GM12878 (cell line): ENCODE measurements around the gene HSD17B4. TPM values are rescaled to one million over a fixed set of nuclear protein-coding genes. Genes with fewer than 3 reads are reported as not detected.

Source experiments
- ATAC-seq: fragments of 200-7000 bp; cut with Tn5 transposase; 3 replicates; pipeline ENCODE4 v1.9.1; 2020; ENCODE audit warnings: mild to moderate bottlenecking, moderate library complexity
- BruUV-seq: library from RNA; stranded (reverse); fragments of 400-500 nt; replicated peaks from 2 replicates; lab custom pipeline; 2021; lab: Mats Ljungman, UMichigan
- CTCF ChIA-PET: fragments of 300-600 bp; sonication (Branson Sonifier 250); formaldehyde crosslinking; extraction: SDS; loops from one replicate; lab custom pipeline; 2021; ENCODE audit warnings: inconsistent platforms; lab: Yijun Ruan, JAX
- POLR2A ChIA-PET: fragments of 350-600 bp; formaldehyde crosslinking; extraction: SDS; loops from one replicate; lab custom pipeline; 2021; ENCODE audit warnings: inconsistent platforms; lab: Charles Lee
- RAD21 ChIA-PET: fragments of 300-600 bp; sonication (Branson Sonifier 250); formaldehyde crosslinking; loops from one replicate; lab custom pipeline; 2023; ENCODE audit warnings: antibody characterized with exemption; ENCODE audit not compliant: unreplicated experiment; lab: Charles Lee
- SMC1A ChIA-PET: fragments of 300-600 bp; sonication (Branson Sonifier 250); formaldehyde crosslinking; loops from one replicate; lab custom pipeline; 2023; ENCODE audit not compliant: unreplicated experiment, uncharacterized antibody; lab: Charles Lee
- DNase-seq: peaks from one replicate; pipeline ENCODE4 v3.0.0-alpha.2; 2011; ENCODE audit warnings: low read depth, low spot score
- FAIRE-seq: peaks from 3 replicates; lab custom pipeline; 2011; peaks lifted over from hg19 to GRCh38; lab: Jason Lieb, UNC
- H2AFZ ChIP-seq: 2 replicates; pipeline ENCODE4 v1.6.0; 2011; ENCODE audit warnings: low read depth, low read length, control low read depth; ENCODE audit not compliant: control insufficient read depth
- H3K27ac ChIP-seq: 2 replicates; pipeline ENCODE4 v1.5.1; 2011; ENCODE audit warnings: control low read depth; ENCODE audit not compliant: control insufficient read depth, insufficient read depth
- H3K27me3 ChIP-seq, 2 experiments: replicated peaks in 1 of 2; 2 replicates each; pipeline versions ENCODE4 v1.6.0 to v1.6.1; 2011; ENCODE audit warnings: low read length in 1 of 2; ENCODE audit not compliant: control insufficient read depth in 2 of 2, insufficient read depth in 2 of 2
- H3K36me3 ChIP-seq, 2 experiments: 2 replicates each; pipeline ENCODE4 v1.5.1; 2011; ENCODE audit warnings: low read length in 1 of 2; ENCODE audit not compliant: control insufficient read depth in 2 of 2, insufficient read depth in 2 of 2
- H3K4me1 ChIP-seq: 2 replicates; pipeline ENCODE4 v1.6.1; 2011; ENCODE audit warnings: mild to moderate bottlenecking, low read length, moderate library complexity, mixed read lengths; ENCODE audit not compliant: control insufficient read depth, insufficient read depth
- H3K4me2 ChIP-seq: 2 replicates; pipeline ENCODE4 v1.6.0; 2011; ENCODE audit warnings: control low read depth; ENCODE audit not compliant: control insufficient read depth, insufficient read depth
- H3K4me3 ChIP-seq: fragments of 200-600 bp; sonication (generic); 2 replicates; pipeline ENCODE4 v1.5.1; 2016
- H3K79me2 ChIP-seq: 2 replicates; pipeline ENCODE4 v1.6.0; 2011; ENCODE audit warnings: low read length; ENCODE audit not compliant: control insufficient read depth, insufficient read depth
- H3K9ac ChIP-seq: 2 replicates; pipeline ENCODE4 v1.8.0; 2011; ENCODE audit warnings: low read length, control low read depth, mixed read lengths; ENCODE audit not compliant: control insufficient read depth, insufficient read depth
- H3K9me3 ChIP-seq: replicated peaks from 3 replicates; pipeline ENCODE4 v1.5.1; 2011; ENCODE audit warnings: mild to moderate bottlenecking, low read length; ENCODE audit not compliant: control insufficient read depth, insufficient read depth
- H4K20me1 ChIP-seq: 2 replicates; pipeline ENCODE4 v1.6.0; 2011; ENCODE audit not compliant: control insufficient read depth, insufficient read depth
- ATF7 ChIP-seq: fragments of 450-650 bp; IDR thresholded peaks from 2 replicates; pipeline ENCODE4 v1.6.1; 2016; ENCODE audit warnings: low read depth, mild to moderate bottlenecking
- E2F8 ChIP-seq: fragments of 450-650 bp; IDR thresholded peaks from 2 replicates; pipeline ENCODE4 v1.6.1; 2018; ENCODE audit warnings: mild to moderate bottlenecking, low read depth, moderate library complexity; ENCODE audit not compliant: partially characterized antibody
- ETV6 ChIP-seq, 2 experiments: fragments of 450-650 bp in 1 of 2; IDR thresholded peaks in 1 of 2; conservative IDR thresholded peaks in 1 of 2; 2 replicates each; pipeline ENCODE4 v1.6.1; 2014; ENCODE audit warnings: antibody characterized with exemption in 1 of 2, borderline replicate concordance in 1 of 2, low read depth in 1 of 2, mild to moderate bottlenecking in 1 of 2, moderate library complexity in 1 of 2
- RAD21 ChIP-seq: IDR thresholded peaks from 2 replicates; pipeline ENCODE4 v1.6.1; 2011; ENCODE audit warnings: mild to moderate bottlenecking, low read depth, low read length, moderate library complexity; ENCODE audit not compliant: insufficient read depth
- RAD51 ChIP-seq: fragments of 450-650 bp; IDR thresholded peaks from 2 replicates; pipeline ENCODE4 v1.6.1; 2016; ENCODE audit warnings: moderate library complexity, mild to moderate bottlenecking, inconsistent platforms
- TARDBP ChIP-seq: IDR thresholded peaks from 2 replicates; pipeline ENCODE4 v1.6.1; 2016; ENCODE audit warnings: borderline replicate concordance
- TCF12 ChIP-seq: IDR thresholded peaks from 2 replicates; pipeline ENCODE4 v1.6.1; 2011; ENCODE audit warnings: low read depth, mild to moderate bottlenecking, low read length
- YY1 ChIP-seq: IDR thresholded peaks from 2 replicates; pipeline ENCODE4 v1.6.1; 2011; ENCODE audit warnings: low read depth, mild to moderate bottlenecking, low read length
- ZNF274 ChIP-seq: IDR thresholded peaks from one replicate; pipeline ENCODE4 v1.8.0; 2011; ENCODE audit not compliant: insufficient read length, insufficient read depth
- ZSCAN29 ChIP-seq: fragments of 450-650 bp; IDR thresholded peaks from 2 replicates; pipeline ENCODE4 v1.6.1; 2017; ENCODE audit warnings: mild to moderate bottlenecking, moderate library complexity
- WGBS: methylation state at CpG from one replicate; pipeline ENCODE4 v1.1.6; 2016; ENCODE audit warnings: low lambda C conversion rate; ENCODE audit not compliant: insufficient replicate concordance, insufficient coverage; ENCODE audit errors: missing lambda C conversion rate; 5-methylcytosine and 5-hydroxymethylcytosine counted together
- in situ Hi-C: fragments of 300-500 bp; cut with MboI; formaldehyde crosslinking; loops from 9 replicates; pipeline ENCODE4 v1.14.3; 2018; ENCODE audit warnings: mixed read lengths
- intact Hi-C: fragments of 100-400 bp; cut with micrococcal nuclease; formaldehyde crosslinking; loops from one replicate; pipeline ENCODE4 v1.14.2; 2022; ENCODE audit not compliant: unreplicated experiment
- polyA plus RNA-seq, 11 experiments: library from polyadenylated mRNA; depleted of rRNA in 4 of 11; unstranded in 6 of 11; stranded (reverse) in 5 of 11; fragments of >200 nt; fragmentation: Nextera tagmentation in 4 of 11; fragmentation: Illumina TruSeq in 1 of 11; extraction: Ambion mirVana in 4 of 11; extraction: Trizol in 1 of 11; gene quantifications; 1 replicate in 1 of 11; 2 replicates in 10 of 11; pipeline versions ENCODE4 v1.2.1 to v1.2.3, GENCODE V29; 2011 to 2016; ENCODE audit warnings: inconsistent platforms in 2 of 11, missing spikeins in 2 of 11, low read depth in 1 of 11
- total RNA-seq, 4 experiments: library from RNA; depleted of rRNA in 3 of 4; stranded (reverse); fragments of >200 nt in 3 of 4; fragmentation: Illumina TruSeq in 1 of 4; extraction: Trizol in 1 of 4; gene quantifications; 2 replicates each; pipeline versions ENCODE4 v1.2.1 to v1.2.3, GENCODE V29; 2013 to 2021
- TF ChIP-seq, protein P1 (sequence below): IDR thresholded peaks from 2 replicates; pipeline ENCODE4 v1.6.1; 2011; ENCODE audit warnings: mild to moderate bottlenecking, low read depth, low read length, moderate library complexity; ENCODE audit not compliant: insufficient replicate concordance
- TF ChIP-seq, protein P2 (sequence below): fragments of 450-650 bp; IDR thresholded peaks from 2 replicates; pipeline ENCODE4 v1.6.1; 2017; ENCODE audit warnings: low read depth, mild to moderate bottlenecking, moderate library complexity
- TF ChIP-seq, protein P3 (sequence below): fragments of 450-650 bp; conservative IDR thresholded peaks from 2 replicates; pipeline ENCODE4 v1.6.1; 2017; ENCODE audit warnings: mild to moderate bottlenecking, moderate library complexity

Gene HSD17B4
- total and polyA plus RNA-seq, 10 of the 15 experiments (the other 5 are each of a cell fraction or from before 2014, with no cell fraction given), result 38.6 to 125 (median 93.0) TPM

GRCh38 chr5:119532637-119533036 lies 80.3 kb downstream of the HSD17B4 start (continued):
- TF ChIP-seq, protein P1, sequence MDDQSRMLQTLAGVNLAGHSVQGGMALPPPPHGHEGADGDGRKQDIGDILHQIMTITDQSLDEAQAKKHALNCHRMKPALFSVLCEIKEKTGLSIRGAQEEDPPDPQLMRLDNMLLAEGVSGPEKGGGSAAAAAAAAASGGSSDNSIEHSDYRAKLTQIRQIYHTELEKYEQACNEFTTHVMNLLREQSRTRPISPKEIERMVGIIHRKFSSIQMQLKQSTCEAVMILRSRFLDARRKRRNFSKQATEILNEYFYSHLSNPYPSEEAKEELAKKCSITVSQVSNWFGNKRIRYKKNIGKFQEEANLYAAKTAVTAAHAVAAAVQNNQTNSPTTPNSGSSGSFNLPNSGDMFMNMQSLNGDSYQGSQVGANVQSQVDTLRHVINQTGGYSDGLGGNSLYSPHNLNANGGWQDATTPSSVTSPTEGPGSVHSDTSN, result no peak
- TF ChIP-seq ZNF274 (no peak), YY1 (no peak), E2F8 (no peak)

GRCh38 chr5:119537704-119538103 lies 85.4 kb downstream of the HSD17B4 start:
- H3K9me3 ChIP-seq, result no peaks in the 10 kb centered on the region
- no peak overlapping the region for H2AFZ ChIP-seq
- 3% methylated on average over 2 of the region's 2 CpGs for WGBS
- H3K9ac ChIP-seq, result no peak overlapping the region
- DNase-seq (peak; percentile 83), ATAC-seq (peak; percentile 99), FAIRE-seq (peak; percentile 72)
- RAD21 ChIA-PET, result no interaction called here
- no peaks in the 10 kb centered on the region for H3K27me3 ChIP-seq
- no peak overlapping the region for H3K4me3 ChIP-seq
- no TSS peak for BruUV-seq
- CTCF ChIA-PET, result interaction anchor here (0.8 to 1.4 kb wide), 3 partner anchors 8 to 59 kb away, joined by 3 to 4 read pairs (median 3); no protein-coding TSS in a partner anchor
- no peaks in the 10 kb centered on the region; a peak in 1 of 4 replicates for H3K36me3 ChIP-seq
- SMC1A ChIA-PET, result interaction anchor here (0.6 to 1.3 kb wide), 3 partner anchors 8 to 380 kb away, joined by 3 to 4 read pairs (median 3); no protein-coding TSS in a partner anchor
- H4K20me1 ChIP-seq, result no peaks in the 10 kb centered on the region
- H3K4me1 ChIP-seq, result peaks cover 12% of the 10 kb centered on the region
- H3K4me2 ChIP-seq, result peak overlapping the region; percentile 38; the same call in 1 of the 2 replicates
- POLR2A ChIA-PET, result no interaction called here
- no peaks in the 10 kb centered on the region for H3K79me2 ChIP-seq
- peak overlapping the region; percentile 71 for H3K27ac ChIP-seq
- intact Hi-C loops, result no loop called here
- in situ Hi-C loops, result no loop called here
- TF ChIP-seq TCF12 (peak; percentile 91), ATF7 (peak; percentile 33; the same call in 1 of the 2 replicates), RAD51 (no peak), ZSCAN29 (no peak), RAD21 (0 out of 2 replicates have a peak, but pooled peaks have one; percentile 22), ETV6 (conservative IDR thresholded peaks at IDR 0.05 in 1 of 2, IDR thresholded peaks at IDR 0.05 in 1 of 2; ENCODE audit: borderline replicate concordance in 1 of 2, low read depth in 1 of 2) (peak in 1 of 2 experiments; percentile 50; a peak in 1 of 4 replicates), TARDBP (peak; percentile 74; the same call in 1 of the 2 replicates)
- TF ChIP-seq, protein P2, sequence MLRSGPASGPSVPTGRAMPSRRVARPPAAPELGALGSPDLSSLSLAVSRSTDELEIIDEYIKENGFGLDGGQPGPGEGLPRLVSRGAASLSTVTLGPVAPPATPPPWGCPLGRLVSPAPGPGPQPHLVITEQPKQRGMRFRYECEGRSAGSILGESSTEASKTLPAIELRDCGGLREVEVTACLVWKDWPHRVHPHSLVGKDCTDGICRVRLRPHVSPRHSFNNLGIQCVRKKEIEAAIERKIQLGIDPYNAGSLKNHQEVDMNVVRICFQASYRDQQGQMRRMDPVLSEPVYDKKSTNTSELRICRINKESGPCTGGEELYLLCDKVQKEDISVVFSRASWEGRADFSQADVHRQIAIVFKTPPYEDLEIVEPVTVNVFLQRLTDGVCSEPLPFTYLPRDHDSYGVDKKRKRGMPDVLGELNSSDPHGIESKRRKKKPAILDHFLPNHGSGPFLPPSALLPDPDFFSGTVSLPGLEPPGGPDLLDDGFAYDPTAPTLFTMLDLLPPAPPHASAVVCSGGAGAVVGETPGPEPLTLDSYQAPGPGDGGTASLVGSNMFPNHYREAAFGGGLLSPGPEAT, result peak; percentile 81
- TF ChIP-seq, protein P3, sequence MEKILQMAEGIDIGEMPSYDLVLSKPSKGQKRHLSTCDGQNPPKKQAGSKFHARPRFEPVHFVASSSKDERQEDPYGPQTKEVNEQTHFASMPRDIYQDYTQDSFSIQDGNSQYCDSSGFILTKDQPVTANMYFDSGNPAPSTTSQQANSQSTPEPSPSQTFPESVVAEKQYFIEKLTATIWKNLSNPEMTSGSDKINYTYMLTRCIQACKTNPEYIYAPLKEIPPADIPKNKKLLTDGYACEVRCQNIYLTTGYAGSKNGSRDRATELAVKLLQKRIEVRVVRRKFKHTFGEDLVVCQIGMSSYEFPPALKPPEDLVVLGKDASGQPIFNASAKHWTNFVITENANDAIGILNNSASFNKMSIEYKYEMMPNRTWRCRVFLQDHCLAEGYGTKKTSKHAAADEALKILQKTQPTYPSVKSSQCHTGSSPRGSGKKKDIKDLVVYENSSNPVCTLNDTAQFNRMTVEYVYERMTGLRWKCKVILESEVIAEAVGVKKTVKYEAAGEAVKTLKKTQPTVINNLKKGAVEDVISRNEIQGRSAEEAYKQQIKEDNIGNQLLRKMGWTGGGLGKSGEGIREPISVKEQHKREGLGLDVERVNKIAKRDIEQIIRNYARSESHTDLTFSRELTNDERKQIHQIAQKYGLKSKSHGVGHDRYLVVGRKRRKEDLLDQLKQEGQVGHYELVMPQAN, result no peak
